DOHH2 (cell line): ENCODE measurements around the gene IL17REL.

ENCODE experiments used
- H3F3A ChIP-seq: fragments of 200-600 bp; sonication (generic), shearing (Covaris generic); 2 replicates; pipeline ENCODE4 v1.6.0; 2016; ENCODE audit warnings: antibody characterized with exemption, mild to moderate bottlenecking; ENCODE audit not compliant: control insufficient read depth, insufficient read depth
- H3K27ac ChIP-seq: fragments of 200-600 bp; sonication (generic); 2 replicates; pipeline ENCODE4 v1.5.1; 2014; ENCODE audit warnings: low read depth, mild to moderate bottlenecking, low read length, moderate library complexity
- H3K27me3 ChIP-seq: fragments of 200-600 bp; sonication (generic); 2 replicates; pipeline ENCODE4 v1.6.1; 2014; ENCODE audit warnings: mild to moderate bottlenecking, low read length, mixed read lengths; ENCODE audit not compliant: control insufficient read depth
- H3K36me3 ChIP-seq: fragments of 200-600 bp; sonication (generic); 2 replicates; pipeline ENCODE4 v1.6.1; 2014; ENCODE audit warnings: mild to moderate bottlenecking, low read length, moderate library complexity, mixed read lengths; ENCODE audit not compliant: control insufficient read depth
- H3K4me1 ChIP-seq: fragments of 200-600 bp; sonication (generic); 2 replicates; pipeline ENCODE4 v1.6.1; 2014; ENCODE audit warnings: mild to moderate bottlenecking, low read length, mixed read lengths; ENCODE audit not compliant: control insufficient read depth
- H3K4me2 ChIP-seq: fragments of 200-600 bp; sonication (generic); 2 replicates; pipeline ENCODE4 v1.6.0; 2014; ENCODE audit warnings: mild to moderate bottlenecking, low read length, moderate library complexity
- H3K4me3 ChIP-seq: fragments of 200-600 bp; sonication (generic); 2 replicates; pipeline ENCODE4 v1.5.1; 2014; ENCODE audit warnings: mild to moderate bottlenecking, low read length, mixed read lengths
- H3K79me2 ChIP-seq: fragments of 200-600 bp; sonication (generic); 2 replicates; pipeline ENCODE4 v1.6.1; 2014; ENCODE audit warnings: mild to moderate bottlenecking, low read length, mixed read lengths; ENCODE audit not compliant: control insufficient read depth
- H3K9me2 ChIP-seq: fragments of 200-600 bp; sonication (generic); replicated peaks from 2 replicates; pipeline ENCODE4 v1.6.1; 2014; ENCODE audit warnings: mild to moderate bottlenecking, low read length, mixed read lengths; ENCODE audit not compliant: control insufficient read depth
- H3K9me3 ChIP-seq: fragments of 200-600 bp; sonication (generic); 2 replicates; pipeline ENCODE4 v1.6.1; 2014; ENCODE audit warnings: antibody characterized with exemption, low read length, mixed read lengths; ENCODE audit not compliant: control insufficient read depth, insufficient read depth
- H4K20me1 ChIP-seq: fragments of 200-600 bp; sonication (generic); 2 replicates; pipeline ENCODE4 v1.6.0; 2014; ENCODE audit warnings: low read depth, mild to moderate bottlenecking, antibody characterized with exemption, low read length, moderate library complexity; ENCODE audit not compliant: control insufficient read depth, insufficient read depth
- CTCF ChIP-seq: fragments of 200-600 bp; sonication (generic); IDR thresholded peaks from one replicate; pipeline ENCODE4 v1.5.1; 2014; ENCODE audit warnings: antibody characterized with exemption, mild to moderate bottlenecking, low read depth, low read length; ENCODE audit not compliant: poor library complexity, severe bottlenecking
- EZH2phosphoT487 ChIP-seq: fragments of 200-600 bp; sonication (generic); IDR thresholded peaks from 2 replicates; pipeline ENCODE4 v1.6.1; 2017; ENCODE audit warnings: borderline replicate concordance, mild to moderate bottlenecking, antibody characterized with exemption, low read length, moderate library complexity, mixed read lengths

The IL17REL gene

GRCh38 chr22:49950396-49950994 lies 62.1 kb downstream of the IL17REL start:
- H3K79me2 ChIP-seq = no peaks in the 10 kb centered on the region
- TF ChIP-seq CTCF (no peak), EZH2phosphoT487 (no peak)
- no peak overlapping the region for H3K4me3 ChIP-seq
- peaks cover 4% of the 10 kb centered on the region for H3F3A ChIP-seq
- H3K27ac ChIP-seq = no peak overlapping the region
- H3K9me2 ChIP-seq = no peaks in the 10 kb centered on the region
- peak overlapping the region; percentile 24 for H3K4me2 ChIP-seq
- no peaks in the 10 kb centered on the region for H3K36me3 ChIP-seq
- no peaks in the 10 kb centered on the region for H3K9me3 ChIP-seq
- H3K27me3 ChIP-seq = no peaks in the 10 kb centered on the region
- H4K20me1 ChIP-seq = no peaks in the 10 kb centered on the region
- H3K4me1 ChIP-seq = peaks cover 32% of the 10 kb centered on the region

GRCh38 chr22:49949914-49950292 lies 62.7 kb downstream of the IL17REL start:
- H3K36me3 ChIP-seq = no peaks in the 10 kb centered on the region
- H3K9me3 ChIP-seq = no peaks in the 10 kb centered on the region
- TF ChIP-seq EZH2phosphoT487 = no peak
- no peak for TF ChIP-seq CTCF
- H3K4me1 ChIP-seq = peaks cover 37% of the 10 kb centered on the region
- H3K79me2 ChIP-seq = no peaks in the 10 kb centered on the region
- H3K4me2 ChIP-seq = no peak overlapping the region
- H4K20me1 ChIP-seq = no peaks in the 10 kb centered on the region
- no peak overlapping the region for H3K4me3 ChIP-seq
- no peak overlapping the region for H3K27ac ChIP-seq
- H3F3A ChIP-seq = peaks cover 8% of the 10 kb centered on the region
- H3K27me3 ChIP-seq = no peaks in the 10 kb centered on the region
- no peaks in the 10 kb centered on the region for H3K9me2 ChIP-seq

- Histone ChIP-seq H3K4me1 (peaks cover 43% of the 10 kb centered on the region), H3F3A (peaks cover 11% of the 10 kb centered on the region), H3K4me3 (no peak overlapping the region), H3K4me2 (no peak overlapping the region), H3K27ac (no peak overlapping the region), H3K79me2 (no peaks in the 10 kb centered on the region), H4K20me1 (no peaks in the 10 kb centered on the region), H3K9me2 (no peaks in the 10 kb centered on the region), H3K36me3 (no peaks in the 10 kb centered on the region), H3K9me3 (no peaks in the 10 kb centered on the region), H3K27me3 (no peaks in the 10 kb centered on the region)
- no peak for TF ChIP-seq CTCF
Observed at GRCh38 chr22:49948958-49949913, 63.3 kb downstream of the IL17REL start.
